ENCODE data around the gene HMCES.

The HMCES gene

DNA sequence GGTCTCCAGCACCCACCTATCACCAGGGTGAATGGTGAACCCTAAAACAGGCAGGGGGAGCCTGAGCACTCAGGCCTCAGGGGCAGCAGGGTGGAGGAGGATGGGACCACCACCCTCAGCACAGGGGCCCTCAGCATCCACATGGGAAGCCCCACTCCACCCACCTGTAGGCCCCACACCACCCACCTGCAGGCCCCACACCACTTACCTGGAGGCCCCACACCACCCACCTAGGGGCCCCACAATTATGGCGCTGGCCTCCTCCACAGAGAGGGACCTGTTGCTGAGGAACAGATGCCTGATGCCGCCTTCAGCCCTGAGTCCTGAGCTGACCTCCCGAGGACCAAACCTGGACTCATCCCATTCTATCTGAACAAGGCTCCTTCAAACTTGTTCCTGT is 46.7 kb downstream of the HMCES start:
- ATAC-seq, result no peak
- TF ChIP-seq TSHZ2 (CRISPR knock-in tag; IDR thresholded peaks at IDR 0.05) (no peak), ZC3H10 (CRISPR knock-in tag; IDR thresholded peaks at IDR 0.05) (no peak), CSRNP3 (CRISPR knock-in tag; IDR thresholded peaks at IDR 0.05) (no peak), SNAI2 (CRISPR knock-in tag; IDR thresholded peaks at IDR 0.05) (no peak), PPARA (CRISPR knock-in tag; IDR thresholded peaks at IDR 0.05; ENCODE audit: borderline replicate concordance) (no peak), GLIS3 (CRISPR knock-in tag; IDR thresholded peaks at IDR 0.05) (no peak), ZNF565 (CRISPR knock-in tag; conservative IDR thresholded peaks at IDR 0.05; ENCODE audit: low read depth) (no peak), TCF4 (CRISPR knock-in tag; IDR thresholded peaks at IDR 0.05; ENCODE audit: borderline replicate concordance) (no peak), OSR1 (CRISPR knock-in tag; IDR thresholded peaks at IDR 0.05) (no peak), CSDC2 (CRISPR knock-in tag; IDR thresholded peaks at IDR 0.05) (no peak), ARNTL (CRISPR knock-in tag; IDR thresholded peaks at IDR 0.05; ENCODE audit: borderline replicate concordance, low read depth) (no peak), ZFP30 (CRISPR knock-in tag; IDR thresholded peaks at IDR 0.05) (no peak)
- TF ChIP-seq, protein P1, sequence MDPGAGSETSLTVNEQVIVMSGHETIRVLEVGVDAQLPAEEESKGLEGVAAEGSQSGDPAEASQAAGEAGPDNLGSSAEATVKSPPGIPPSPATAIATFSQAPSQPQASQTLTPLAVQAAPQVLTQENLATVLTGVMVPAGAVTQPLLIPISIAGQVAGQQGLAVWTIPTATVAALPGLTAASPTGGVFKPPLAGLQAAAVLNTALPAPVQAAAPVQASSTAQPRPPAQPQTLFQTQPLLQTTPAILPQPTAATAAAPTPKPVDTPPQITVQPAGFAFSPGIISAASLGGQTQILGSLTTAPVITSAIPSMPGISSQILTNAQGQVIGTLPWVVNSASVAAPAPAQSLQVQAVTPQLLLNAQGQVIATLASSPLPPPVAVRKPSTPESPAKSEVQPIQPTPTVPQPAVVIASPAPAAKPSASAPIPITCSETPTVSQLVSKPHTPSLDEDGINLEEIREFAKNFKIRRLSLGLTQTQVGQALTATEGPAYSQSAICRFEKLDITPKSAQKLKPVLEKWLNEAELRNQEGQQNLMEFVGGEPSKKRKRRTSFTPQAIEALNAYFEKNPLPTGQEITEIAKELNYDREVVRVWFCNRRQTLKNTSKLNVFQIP (CRISPR knock-in tag; IDR thresholded peaks at IDR 0.05; ENCODE audit: borderline replicate concordance, low read depth), result no peak
- TF ChIP-seq, protein P2, sequence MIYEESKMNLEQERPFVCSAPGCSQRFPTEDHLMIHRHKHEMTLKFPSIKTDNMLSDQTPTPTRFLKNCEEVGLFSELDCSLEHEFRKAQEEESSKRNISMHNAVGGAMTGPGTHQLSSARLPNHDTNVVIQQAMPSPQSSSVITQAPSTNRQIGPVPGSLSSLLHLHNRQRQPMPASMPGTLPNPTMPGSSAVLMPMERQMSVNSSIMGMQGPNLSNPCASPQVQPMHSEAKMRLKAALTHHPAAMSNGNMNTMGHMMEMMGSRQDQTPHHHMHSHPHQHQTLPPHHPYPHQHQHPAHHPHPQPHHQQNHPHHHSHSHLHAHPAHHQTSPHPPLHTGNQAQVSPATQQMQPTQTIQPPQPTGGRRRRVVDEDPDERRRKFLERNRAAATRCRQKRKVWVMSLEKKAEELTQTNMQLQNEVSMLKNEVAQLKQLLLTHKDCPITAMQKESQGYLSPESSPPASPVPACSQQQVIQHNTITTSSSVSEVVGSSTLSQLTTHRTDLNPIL (CRISPR knock-in tag; IDR thresholded peaks at IDR 0.05; ENCODE audit: low read depth), result no peak

- no peak for ATAC-seq
- TF ChIP-seq BACH2 (CRISPR knock-in tag; IDR thresholded peaks at IDR 0.05; ENCODE audit: borderline replicate concordance) (no peak), TSHZ2 (CRISPR knock-in tag; IDR thresholded peaks at IDR 0.05) (no peak), CSRNP3 (CRISPR knock-in tag; IDR thresholded peaks at IDR 0.05) (no peak), ZNF70 (CRISPR knock-in tag; IDR thresholded peaks at IDR 0.05) (no peak), CSDC2 (CRISPR knock-in tag; IDR thresholded peaks at IDR 0.05) (no peak), OSR1 (CRISPR knock-in tag; IDR thresholded peaks at IDR 0.05) (no peak), TCF4 (CRISPR knock-in tag; IDR thresholded peaks at IDR 0.05; ENCODE audit: borderline replicate concordance) (no peak), GLIS3 (CRISPR knock-in tag; IDR thresholded peaks at IDR 0.05) (no peak), SNAI2 (CRISPR knock-in tag; IDR thresholded peaks at IDR 0.05) (no peak), ISL1 (CRISPR knock-in tag; IDR thresholded peaks at IDR 0.05) (no peak), ZFP3 (CRISPR knock-in tag; IDR thresholded peaks at IDR 0.05) (no peak)
- TF ChIP-seq, protein P1 (CRISPR knock-in tag; IDR thresholded peaks at IDR 0.05; ENCODE audit: borderline replicate concordance, low read depth), result no peak
These were observed 47.5 kb downstream of the HMCES start for GRCh38 chr3:129326138-129326537.

Measured in SK-N-SH treated with all-trans-retinoic acid at 6 μM for 48 hours (cell line).